Thoracic aorta (tissue), 2 donors: ENCODE results near the gene SIAH1. TPM values are rescaled to one million over a fixed set of nuclear protein-coding genes. Genes with fewer than 3 reads are reported as not detected.

Source experiments
- ATAC-seq: fragments of 150-250 bp; one replicate; pipeline ENCODE4 v1.8.0; 2017; ENCODE audit warnings: low read depth; ENCODE audit not compliant: insufficient number of reproducible peaks, low FRiP score
- DNase-seq: peaks from one replicate; pipeline ENCODE4 v3.0.0-alpha.2; 2020; ENCODE audit warnings: low spot score
- H3K27ac ChIP-seq, 2 donors: fragments of 200-600 bp; sonication (generic); 1 replicate in 1 of 2; 2 replicates in 1 of 2; pipeline ENCODE4 v1.5.1; 2016; ENCODE audit warnings: mild to moderate bottlenecking in 2 of 2, moderate library complexity in 2 of 2
- H3K27me3 ChIP-seq: fragments of 200-600 bp; sonication (generic); replicated peaks from 2 replicates; pipeline ENCODE4 v1.6.0; 2016; ENCODE audit warnings: mild to moderate bottlenecking; ENCODE audit not compliant: insufficient read depth
- H3K36me3 ChIP-seq: fragments of 200-600 bp; sonication (generic); one replicate; pipeline ENCODE4 v1.5.1; 2016
- H3K4me1 ChIP-seq, 2 donors: fragments of 200-600 bp; sonication (generic); 1 replicate in 1 of 2; 2 replicates in 1 of 2; pipeline versions ENCODE4 v1.5.1 to v1.6.0; 2016; ENCODE audit warnings: low read depth in 2 of 2, mild to moderate bottlenecking in 1 of 2; ENCODE audit not compliant: control insufficient read depth in 1 of 2
- H3K4me3 ChIP-seq: fragments of 200-600 bp; sonication (generic); 2 replicates; pipeline ENCODE4 v1.5.1; 2016; ENCODE audit warnings: mild to moderate bottlenecking
- H3K9me3 ChIP-seq: fragments of 200-600 bp; sonication (generic); 2 replicates; pipeline ENCODE4 v1.5.1; 2016
- CTCF ChIP-seq: fragments of 200-600 bp; sonication (generic); IDR thresholded peaks from one replicate; pipeline ENCODE4 v1.5.1; 2019; ENCODE audit warnings: antibody characterized with exemption
- total RNA-seq, 2 donors: library from RNA; depleted of rRNA; stranded (reverse); fragments of >200 nt; gene quantifications; one replicate each; pipeline versions ENCODE4 v1.1.0 to v1.2.3, GENCODE V29; 2016

The SIAH1 gene
- total RNA-seq, 2 donors from 2014 or later: 28.2 to 40.8 TPM

- Histone ChIP-seq H3K36me3 (no peaks in the 10 kb centered on the region), H3K27me3 (no peaks in the 10 kb centered on the region), H3K27ac (no peak overlapping the region), H3K4me1 (peaks cover 38 to 60% of the 10 kb centered on the region in 2 donors), H3K9me3 (no peaks in the 10 kb centered on the region), H3K4me3 (no peak overlapping the region)
- DNase-seq (no peak), ATAC-seq (no peak)
- TF ChIP-seq CTCF: no peak
Observed at GRCh38 chr16:48369765-48370164, 15.4 kb downstream of the SIAH1 start.

GRCh38 chr16:48367441-48368049 lies 17.7 kb downstream of the SIAH1 start:
- Histone ChIP-seq H3K36me3 (no peaks in the 10 kb centered on the region), H3K27ac (no peak overlapping the region), H3K27me3 (no peaks in the 10 kb centered on the region), H3K4me1 (peaks cover 19 to 44% of the 10 kb centered on the region in 2 donors), H3K9me3 (no peaks in the 10 kb centered on the region), H3K4me3 (no peak overlapping the region)
- TF ChIP-seq CTCF: no peak
- no peak for DNase-seq
- no peak for ATAC-seq

- no peaks in the 10 kb centered on the region for H3K9me3 ChIP-seq
- no peaks in the 10 kb centered on the region for H3K27me3 ChIP-seq
- peaks cover 9% of the 10 kb centered on the region for H3K36me3 ChIP-seq
- DNase-seq: no peak
- H3K4me1 ChIP-seq: peaks cover 13 to 37% of the 10 kb centered on the region in 2 donors
- H3K27ac ChIP-seq: peak overlapping the region; percentile 66 to 76
- no peak for TF ChIP-seq CTCF
- ATAC-seq: peak; percentile 51
- peak overlapping the region; percentile 71 for H3K4me3 ChIP-seq
Observed at GRCh38 chr16:48366165-48367093, 18.8 kb downstream of the SIAH1 start.

GRCh38 chr16:48365601-48366164 lies 19.5 kb downstream of the SIAH1 start:
- Histone ChIP-seq H3K9me3 (no peaks in the 10 kb centered on the region), H3K27ac (peak overlapping the region; percentile 66 to 76), H3K36me3 (peaks cover 12% of the 10 kb centered on the region), H3K4me3 (peak overlapping the region; percentile 71), H3K4me1 (peaks cover 10 to 29% of the 10 kb centered on the region in 2 donors), H3K27me3 (no peaks in the 10 kb centered on the region)
- TF ChIP-seq CTCF: no peak
- DNase-seq: peak; percentile 45
- peak; percentile 84 for ATAC-seq

- no peak for ATAC-seq
- H3K4me3 ChIP-seq: peak overlapping the region; percentile 71
- no peaks in the 10 kb centered on the region for H3K27me3 ChIP-seq
- H3K36me3 ChIP-seq: peaks cover 12% of the 10 kb centered on the region
- no peaks in the 10 kb centered on the region for H3K9me3 ChIP-seq
- TF ChIP-seq CTCF: no peak
- peak overlapping the region; percentile 7 to 66 for H3K27ac ChIP-seq
- peaks cover 10 to 27% of the 10 kb centered on the region in 2 donors for H3K4me1 ChIP-seq
- DNase-seq: no peak
Observed at GRCh38 chr16:48365025-48365600, 20.1 kb downstream of the SIAH1 start.
